ACHN (cell line): Measurements from ENCODE around the gene AGAP1.
"Not testable (repeated sequence)": the region's sequence is repeated elsewhere in the genome, so short reads cannot be mapped to it uniquely, and the experiment has no call there.

Source experiments
- DNase-seq: peaks from one replicate; pipeline ENCODE4 v3.0.0-alpha.2; 2015
- in situ Hi-C: cut with HindIII; loops from 2 replicates; pipeline ENCODE4 v1.10.0; 2017; ENCODE audit warnings: low sequenced_read_pairs, low pct_ligation_motif_present, low pct_unique_long_range_greater_than_20kb

Gene AGAP1

DNA sequence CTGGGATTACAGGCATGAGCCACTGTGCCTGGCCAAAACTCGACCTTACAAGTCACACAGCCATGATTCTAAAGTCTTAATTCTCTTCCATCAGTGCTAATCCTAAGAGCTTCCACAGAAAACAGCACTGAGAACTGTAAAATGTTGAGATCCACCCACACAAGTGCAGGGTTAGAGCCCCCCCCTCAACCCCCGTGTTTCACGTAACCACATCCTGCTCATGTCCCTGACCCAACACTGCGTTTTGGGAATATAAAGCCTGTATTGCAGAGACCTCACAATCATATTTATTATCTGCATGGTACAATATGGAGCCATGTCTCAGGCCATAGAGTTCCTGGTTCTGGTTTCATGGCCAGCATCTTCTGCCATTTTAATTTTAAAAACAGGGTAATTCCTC, 563.5 kb downstream of the AGAP1 start:
- in situ Hi-C loops, result no loop called here
- no peak for DNase-seq

DNA sequence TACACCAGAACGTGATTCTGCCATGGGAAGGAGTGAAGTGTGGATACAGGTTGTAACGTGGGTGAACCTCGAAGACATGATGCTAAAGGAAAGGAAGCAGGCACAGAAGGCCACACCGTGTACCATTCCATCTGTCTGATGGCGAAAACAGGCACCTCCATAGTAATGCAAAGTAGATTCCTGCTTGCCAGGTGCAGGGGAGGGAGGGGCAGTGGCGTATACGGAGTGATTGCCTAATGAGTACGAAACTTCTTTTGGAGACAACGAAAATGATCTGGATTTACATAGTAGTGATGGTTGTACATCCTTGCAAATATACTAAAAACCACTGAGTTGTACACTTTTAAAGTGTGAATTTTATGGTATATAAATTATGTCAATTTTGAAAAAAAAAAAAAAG, 567.7 kb downstream of the AGAP1 start:
- in situ Hi-C loops, result no loop called here
- DNase-seq, result no peak

DNA sequence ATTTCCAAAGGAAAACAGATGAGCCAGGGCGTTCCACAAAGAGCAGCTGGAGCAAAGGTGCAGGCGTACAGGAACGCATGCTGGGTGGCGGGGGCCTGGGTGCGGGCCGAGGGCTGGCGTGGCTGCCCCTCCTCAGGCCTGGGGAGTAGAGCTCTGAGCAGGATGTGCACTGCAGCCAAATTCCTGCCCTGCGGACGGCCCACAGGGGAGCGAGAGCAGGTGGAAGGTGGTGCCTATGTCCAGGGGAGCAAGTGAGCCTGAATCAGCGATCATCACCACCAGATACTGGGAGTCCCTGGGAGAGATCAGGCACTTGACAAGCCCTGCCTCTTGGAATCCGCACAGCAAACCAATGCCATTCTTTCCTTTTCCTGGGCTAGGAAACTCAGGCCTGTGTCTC, 568.1 kb downstream of the AGAP1 start:
- DNase-seq, result no peak
- in situ Hi-C loops, result no loop called here

DNA sequence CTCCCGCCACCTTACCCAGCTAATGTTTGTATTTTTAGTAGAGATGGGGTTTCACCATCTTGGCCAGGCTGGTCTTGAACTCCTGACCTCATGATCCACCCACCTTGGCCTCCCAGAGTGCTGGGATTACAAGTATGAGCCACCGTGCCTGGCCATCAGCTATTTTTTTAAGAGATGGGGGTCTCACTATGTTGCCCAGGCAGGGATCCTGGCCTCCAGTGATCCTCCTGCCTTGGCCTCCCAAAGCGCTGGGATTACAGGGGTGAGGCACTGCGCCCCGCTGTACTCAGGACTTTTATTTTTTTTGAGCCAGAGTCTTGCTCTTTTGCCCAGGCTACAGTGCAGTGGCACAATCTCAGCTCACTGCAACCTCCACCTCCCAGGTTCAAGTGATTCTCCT, 569.0 kb downstream of the AGAP1 start:
- in situ Hi-C loops, DNase-seq: not testable (repeated sequence)

DNA sequence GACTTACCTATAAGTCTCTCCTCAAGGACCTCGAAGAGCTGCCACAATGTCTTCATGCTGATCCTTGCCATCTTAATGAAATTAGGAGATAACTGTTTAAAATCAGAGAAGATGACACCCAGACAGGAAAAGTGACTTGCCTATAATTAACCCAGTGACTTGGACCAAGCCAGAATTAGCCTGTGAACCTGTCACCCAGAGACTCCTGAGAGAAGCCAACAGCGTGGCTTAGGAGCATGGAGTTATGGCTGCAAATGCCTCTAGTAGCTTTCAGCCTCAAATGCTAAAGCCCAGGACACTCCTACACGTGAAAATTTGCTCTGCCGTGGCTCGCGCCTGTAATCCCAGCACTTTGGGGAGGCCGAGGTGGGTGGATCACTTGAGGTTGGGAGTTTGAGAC, 570.2 kb downstream of the AGAP1 start:
- in situ Hi-C loops, result no loop called here
- DNase-seq, result no peak

DNA sequence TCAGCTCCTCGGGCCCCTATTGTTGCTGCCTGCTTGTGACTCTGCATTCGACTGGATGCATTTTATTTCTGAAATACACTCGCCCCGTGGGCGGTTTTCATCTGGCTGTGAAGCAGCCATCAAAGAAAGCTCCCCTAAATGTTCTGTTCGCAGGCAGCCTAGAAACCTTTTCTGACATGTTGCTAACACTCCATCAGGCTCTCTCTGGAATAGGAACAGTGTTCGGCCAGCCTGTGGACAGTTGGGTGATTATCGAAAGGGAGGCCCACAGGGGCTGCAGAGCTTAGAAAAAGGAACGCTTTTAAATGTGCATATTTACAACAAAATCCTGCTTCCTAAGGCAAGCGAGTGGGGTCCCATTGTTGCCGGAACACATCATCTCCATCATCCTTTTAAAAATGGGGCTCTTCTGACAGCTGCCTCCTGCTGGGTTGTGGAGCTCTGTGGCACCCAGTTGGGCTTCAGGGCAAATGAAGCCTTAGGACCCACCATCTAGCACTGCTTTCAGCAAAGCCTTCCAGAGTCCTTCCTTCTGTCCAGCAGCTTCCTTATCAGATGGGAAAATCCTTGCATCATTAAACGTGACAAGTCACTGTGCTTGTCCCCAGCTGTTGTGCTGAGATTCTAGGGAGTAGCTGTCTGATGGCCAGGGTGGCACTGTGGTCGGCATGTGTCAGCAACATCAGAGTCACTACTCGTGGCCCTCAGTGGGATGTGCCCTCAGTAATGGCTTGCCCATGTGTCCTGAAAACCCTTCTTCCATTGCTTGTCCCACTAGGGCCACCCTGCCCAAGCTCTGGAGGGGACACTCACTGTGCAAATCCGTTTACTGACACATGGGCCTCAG, 571.7 kb downstream of the AGAP1 start:
- DNase-seq, result no peak
- in situ Hi-C loops, result no loop called here

DNA sequence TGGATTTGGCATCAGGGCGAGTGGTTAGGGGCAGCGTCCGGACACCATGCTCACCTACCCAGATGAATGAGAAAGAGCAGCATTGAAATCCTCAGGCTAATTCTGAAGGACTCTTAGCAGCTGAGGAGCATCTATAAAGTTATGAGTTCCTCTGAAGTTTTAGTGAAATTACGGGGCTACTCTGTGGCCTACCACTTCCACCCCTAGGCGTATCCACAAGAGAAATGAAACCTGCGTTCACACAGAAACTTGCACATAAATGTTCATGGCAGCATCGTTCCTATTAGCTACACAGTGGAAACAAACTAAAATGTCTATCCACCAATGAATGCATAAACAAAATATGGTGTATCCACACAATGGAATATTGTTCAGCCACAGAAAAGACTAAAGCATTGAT, 576.4 kb downstream of the AGAP1 start:
- in situ Hi-C loops, result no loop called here
- no peak for DNase-seq

DNA sequence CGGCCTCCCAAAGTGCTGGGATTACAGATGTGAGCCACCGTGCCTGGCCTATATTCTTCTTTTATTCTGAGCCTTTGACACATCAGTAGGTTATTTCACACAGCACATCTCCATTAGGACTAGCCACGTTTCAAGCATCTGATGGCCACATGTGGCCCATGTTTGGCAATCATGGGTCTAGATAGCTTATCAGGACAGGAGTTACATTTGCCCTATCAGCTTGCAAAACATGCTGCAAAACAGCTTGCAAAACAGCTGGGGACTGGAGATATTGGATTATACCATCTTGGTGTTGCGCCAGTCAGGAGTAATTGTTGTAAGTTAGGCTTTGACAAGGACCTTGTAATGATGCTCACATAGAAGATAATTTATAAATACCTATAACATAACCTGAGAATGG, 579.4 kb downstream of the AGAP1 start:
- in situ Hi-C loops, result no loop called here

DNA sequence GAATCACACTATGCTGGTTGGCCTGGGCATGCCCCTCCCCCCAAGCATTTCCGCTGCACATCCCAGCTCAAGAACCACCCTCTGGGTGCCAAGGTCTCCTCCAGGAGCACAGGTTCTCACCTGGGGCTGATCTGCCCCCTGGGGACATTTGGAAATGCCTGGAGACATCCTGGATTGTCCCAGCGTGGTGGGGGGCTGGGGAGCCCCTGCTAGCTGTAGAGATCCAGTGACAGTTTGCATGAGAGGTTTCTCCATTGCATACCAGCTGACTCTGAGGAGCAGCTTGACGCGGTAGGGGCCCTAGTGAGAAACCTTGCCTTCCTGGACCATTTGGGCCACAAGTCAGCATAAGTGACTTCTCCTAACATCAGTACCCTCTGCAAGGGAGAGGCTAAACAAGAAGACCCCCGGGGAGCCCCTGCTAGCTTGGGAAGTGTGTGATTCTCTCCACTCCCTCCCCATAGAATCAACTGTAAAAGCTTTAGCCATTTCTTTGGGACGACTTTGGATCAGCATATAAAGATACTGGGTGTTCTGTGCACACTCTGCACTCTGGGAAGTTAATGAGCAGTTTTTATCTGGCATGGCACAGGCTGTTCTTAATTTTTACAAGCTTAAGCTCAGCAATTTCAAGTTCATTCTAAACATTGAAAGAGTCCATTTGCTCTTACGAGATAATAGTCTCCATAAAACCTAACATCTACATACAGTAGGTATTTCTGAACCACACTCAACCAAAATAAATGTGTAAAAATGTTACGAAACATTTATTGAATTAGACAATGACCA, 580.2 kb downstream of the AGAP1 start:
- in situ Hi-C loops, result no loop called here
- no peak for DNase-seq

More for the DNA sequence above, 579.4 kb downstream of the AGAP1 start:
- no peak for DNase-seq

DNA sequence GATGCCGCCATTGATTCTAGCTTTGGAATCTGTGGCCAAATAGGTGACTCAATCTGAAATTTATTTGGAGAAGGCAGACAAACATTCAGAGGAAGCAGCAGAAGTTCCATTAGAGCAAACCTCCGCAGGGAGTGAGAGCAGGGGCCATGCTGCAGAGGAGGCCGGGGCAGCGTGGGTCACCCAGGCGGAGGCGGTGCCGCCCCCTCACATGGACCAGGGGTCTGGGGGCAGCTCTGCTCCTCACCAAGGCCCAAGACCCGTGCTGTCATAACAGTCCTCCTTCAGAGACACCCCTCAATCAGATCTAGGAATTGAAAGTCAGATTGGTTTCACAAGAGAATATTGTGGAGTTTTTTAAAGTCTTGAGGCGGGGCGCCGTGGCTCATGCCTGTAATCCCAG, 582.0 kb downstream of the AGAP1 start:
- DNase-seq, result no peak
- in situ Hi-C loops, result no loop called here

DNA sequence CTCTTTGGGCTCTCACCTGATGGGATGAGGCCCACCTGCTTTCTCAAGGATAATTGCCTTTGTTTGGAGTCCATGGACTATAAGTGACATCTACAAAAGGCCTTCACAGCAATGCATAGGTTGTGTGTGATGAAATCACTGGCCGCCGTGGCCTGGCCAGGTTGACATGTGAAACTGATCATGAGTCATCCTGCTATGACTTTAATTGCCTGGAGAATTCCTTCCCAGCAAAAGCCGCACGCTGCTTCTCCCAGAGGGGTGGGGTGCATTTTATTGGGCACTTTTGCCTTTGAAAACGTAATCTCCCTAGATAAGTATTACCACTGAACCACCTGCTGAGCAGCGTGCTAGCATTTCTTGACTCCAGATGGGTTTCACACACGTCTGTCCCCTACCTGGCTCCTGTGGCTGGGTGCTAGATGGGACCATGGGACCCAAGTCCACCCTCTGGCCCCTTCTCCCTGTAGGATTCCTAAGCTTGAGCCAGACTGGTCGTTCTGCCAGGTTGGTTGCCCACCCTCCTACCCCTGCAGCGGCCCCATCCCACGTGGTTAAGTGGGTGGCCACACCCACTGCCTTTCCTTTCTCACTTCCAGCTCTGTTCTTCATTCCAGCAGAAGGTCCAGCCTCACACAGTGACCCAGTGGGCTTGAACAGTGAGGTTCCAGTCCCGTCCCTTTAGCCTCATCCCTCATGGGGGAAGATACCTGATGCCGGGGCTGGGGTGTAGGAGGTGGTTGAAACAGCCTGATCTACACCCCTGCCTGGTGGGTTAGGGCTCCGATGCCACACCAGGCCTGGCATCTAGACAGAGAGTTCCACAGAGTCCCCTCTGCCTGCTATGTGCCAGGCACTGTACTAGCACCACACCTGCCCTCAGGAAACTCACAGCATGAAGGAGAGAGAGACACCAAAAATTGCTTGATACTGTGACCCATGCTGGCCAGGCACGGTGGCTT, 584.7 kb downstream of the AGAP1 start:
- in situ Hi-C loops, result no loop called here
- DNase-seq, result peak; percentile 84

DNA sequence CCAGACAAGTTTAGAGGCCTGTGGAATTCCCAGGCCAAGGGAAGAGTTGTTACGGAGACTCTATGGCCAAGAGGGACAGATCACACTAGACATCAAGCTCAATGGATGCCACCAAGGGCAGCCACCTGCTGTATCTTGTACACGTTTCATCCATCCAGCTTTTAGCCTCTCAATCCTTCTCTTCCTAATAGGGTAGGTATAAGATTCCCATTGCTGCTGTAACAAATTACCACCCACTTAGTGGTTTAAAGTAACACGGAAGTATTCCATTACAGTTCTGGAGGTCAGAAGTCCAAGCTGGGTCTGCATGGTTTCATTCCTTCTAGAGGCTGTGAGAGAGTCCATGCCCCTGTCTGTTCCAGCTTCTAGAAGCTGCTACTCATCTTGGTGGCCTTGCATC, 586.6 kb downstream of the AGAP1 start:
- no peak for DNase-seq
- in situ Hi-C loops, result no loop called here

DNA sequence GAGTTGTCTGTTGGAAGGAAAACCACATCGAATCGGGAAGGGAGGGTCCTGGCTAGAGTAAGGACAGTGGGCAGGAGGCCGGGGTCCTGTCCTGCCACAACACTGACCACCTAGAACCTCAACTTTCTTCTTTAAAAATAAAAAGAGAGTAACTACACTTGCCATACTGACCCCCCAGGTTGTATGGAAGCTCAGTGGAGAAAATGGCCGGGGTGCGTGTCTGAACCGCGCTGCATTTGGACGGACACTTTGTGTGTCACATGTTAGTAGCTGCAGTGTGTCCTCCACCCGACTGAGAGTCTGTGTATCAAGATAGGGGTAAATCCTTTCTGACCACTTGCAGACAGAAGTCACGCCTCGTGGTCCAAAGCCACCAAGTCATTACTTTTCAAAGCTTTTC, 587.3 kb downstream of the AGAP1 start:
- no peak for DNase-seq
- in situ Hi-C loops, result no loop called here

DNA sequence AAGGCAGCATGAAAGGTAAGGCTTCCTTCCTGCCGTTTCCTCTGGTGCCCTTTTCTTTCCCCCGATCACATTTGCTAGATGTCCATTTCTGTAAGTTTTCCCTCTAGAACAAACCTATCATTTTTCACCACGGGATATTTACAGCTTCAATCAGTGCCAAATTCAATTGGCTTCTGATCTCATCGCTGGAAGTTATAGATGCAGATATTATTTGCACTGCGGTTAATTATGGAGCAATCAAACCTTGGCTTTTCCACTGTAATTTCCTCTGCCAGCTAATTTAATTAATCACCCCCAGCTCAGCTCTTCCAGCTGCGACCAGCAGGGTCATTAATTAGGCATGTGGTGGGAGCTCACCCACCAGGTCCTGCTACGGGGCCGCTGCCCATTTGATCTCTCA, 588.2 kb downstream of the AGAP1 start:
- in situ Hi-C loops, result no loop called here
- no peak for DNase-seq

DNA sequence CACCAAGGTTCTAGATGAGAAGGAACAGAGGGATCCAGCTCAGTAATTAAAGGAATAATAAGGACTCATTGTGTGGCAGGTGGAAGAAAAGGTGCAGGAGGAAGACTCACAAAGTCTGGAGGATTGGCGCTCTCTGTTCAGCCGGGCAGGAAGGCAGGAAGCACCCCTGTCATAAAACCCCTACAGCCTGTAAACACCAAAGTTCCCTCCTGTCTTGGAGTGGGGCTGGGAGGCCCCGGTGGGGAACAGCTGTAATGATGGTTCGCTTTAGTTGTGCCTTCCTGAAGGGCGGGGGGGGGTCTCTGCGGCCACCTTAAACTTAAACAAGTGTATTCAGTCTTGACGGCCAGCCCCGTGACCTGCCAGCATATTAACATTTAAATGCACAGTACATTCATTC, 590.1 kb downstream of the AGAP1 start:
- no peak for DNase-seq
- in situ Hi-C loops, result no loop called here

DNA sequence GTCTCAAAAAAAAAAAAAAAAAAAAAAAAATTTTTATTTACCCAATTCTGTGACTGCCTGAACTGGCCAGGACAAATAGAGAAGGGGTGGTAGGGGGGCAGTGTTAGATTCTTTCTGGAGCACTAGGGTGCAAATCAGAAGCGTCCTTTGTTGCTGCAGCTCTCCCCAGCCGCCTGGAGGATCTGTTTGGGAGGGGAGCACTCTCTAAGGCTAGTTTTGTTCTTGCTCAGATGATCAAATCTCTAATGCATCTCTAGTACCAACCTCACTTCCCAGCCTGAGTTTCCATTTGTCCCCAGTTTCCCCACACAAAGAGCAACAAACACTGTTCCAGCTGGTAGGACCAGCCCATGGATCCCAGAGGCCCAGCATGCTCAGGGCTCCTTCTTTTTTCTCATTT, 591.4 kb downstream of the AGAP1 start:
- in situ Hi-C loops, result no loop called here
- DNase-seq, result no peak

DNA sequence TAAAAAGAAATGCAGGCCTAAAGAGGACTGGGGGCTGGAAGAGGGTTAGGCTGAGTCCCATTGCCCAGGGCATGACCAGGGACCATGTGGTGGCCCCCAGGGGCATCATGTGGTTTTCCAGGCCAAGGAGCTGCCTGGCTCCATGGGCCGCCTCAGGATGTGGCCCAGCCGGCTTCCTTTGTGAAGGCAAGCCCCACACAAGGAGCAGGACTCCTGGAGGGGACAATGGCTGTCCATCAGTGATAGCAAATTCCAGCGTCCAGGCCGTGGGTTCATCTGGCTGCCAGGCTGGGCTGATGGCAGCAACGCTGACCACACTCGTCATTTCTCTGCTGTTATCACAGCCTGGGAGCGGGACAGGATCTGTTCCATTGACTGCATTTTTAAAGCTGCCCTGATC, 591.8 kb downstream of the AGAP1 start:
- in situ Hi-C loops, result no loop called here
- no peak for DNase-seq

DNA sequence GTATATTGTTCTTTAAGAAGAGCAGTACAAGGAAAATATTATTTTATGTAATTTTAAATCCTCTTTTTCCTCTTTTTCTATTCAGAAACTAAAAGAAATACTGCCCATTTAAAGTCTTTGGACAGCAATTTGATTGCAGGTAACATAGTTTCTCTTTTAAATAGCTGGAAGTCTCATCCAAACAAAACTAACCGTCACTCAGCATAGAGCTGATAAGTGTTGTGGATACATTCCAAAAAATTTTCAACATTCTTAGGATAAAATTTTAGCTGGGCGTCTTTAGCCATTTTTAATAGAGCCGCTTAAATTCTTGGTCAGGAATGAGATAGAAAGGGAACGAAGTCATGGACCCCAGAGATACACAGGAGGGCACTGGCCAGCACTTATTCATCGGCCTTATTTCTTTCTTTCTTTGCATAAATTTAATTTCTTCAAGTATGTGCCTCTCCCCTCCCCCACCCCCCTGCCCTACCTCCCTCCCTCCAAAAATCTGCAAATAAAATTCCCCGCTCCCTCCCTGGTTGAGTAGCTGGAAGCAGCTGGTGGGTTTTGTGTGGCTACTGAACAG, 592.6 kb downstream of the AGAP1 start:
- in situ Hi-C loops, result no loop called here
- no peak for DNase-seq
